NCI-H446 treated with DMSO at 0.1 percent for 48 hours (cell line): ENCODE results near the gene ZHX3.
"Not testable (repeated sequence)": the region's sequence is repeated elsewhere in the genome, so short reads cannot be mapped to it uniquely, and the experiment has no call there.

Experiments
- DNase-seq: peaks from one replicate; lab custom pipeline; 2025; lab: John Stamatoyannopoulos, UW

Gene ZHX3

DNA sequence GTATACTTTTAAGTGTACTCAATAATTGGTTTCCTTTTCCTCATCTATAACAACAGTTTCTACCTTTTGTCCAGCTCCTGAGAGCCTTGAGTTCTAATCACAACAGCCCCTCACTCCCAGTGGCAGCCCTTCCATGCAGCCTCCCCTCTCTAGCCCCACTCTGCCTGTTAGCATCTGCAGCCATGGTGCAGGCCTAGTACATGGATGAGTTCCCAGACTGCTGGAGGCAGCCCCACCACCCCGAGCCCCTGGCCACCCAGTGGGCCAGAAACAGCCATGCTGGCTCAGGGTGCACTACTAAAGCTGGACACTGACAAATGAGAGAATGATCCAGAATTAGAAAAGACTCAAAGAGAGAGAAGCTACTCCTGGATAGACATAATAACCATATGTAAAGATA lies 13.4 kb upstream of the ZHX3 start:
- no peak for DNase-seq

DNA sequence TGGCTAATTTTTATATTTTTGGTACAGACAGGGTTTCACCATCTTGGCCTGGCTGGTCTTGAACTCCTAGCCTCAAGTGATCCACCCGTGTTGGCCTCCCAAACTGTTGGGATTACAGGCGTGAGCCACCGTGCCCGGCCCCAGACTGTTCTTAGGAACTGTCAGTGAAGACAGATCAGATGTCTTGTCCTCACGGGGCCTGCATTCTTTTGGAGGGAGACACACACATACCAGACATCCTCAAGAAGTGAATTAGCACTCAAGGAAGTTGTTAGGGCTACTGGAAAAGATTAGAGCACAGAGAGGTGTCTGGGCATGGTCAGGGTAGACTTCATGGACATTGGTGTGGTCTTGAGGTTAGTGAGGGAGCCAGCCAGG lies 12.8 kb upstream of the ZHX3 start:
- DNase-seq: no peak

DNA sequence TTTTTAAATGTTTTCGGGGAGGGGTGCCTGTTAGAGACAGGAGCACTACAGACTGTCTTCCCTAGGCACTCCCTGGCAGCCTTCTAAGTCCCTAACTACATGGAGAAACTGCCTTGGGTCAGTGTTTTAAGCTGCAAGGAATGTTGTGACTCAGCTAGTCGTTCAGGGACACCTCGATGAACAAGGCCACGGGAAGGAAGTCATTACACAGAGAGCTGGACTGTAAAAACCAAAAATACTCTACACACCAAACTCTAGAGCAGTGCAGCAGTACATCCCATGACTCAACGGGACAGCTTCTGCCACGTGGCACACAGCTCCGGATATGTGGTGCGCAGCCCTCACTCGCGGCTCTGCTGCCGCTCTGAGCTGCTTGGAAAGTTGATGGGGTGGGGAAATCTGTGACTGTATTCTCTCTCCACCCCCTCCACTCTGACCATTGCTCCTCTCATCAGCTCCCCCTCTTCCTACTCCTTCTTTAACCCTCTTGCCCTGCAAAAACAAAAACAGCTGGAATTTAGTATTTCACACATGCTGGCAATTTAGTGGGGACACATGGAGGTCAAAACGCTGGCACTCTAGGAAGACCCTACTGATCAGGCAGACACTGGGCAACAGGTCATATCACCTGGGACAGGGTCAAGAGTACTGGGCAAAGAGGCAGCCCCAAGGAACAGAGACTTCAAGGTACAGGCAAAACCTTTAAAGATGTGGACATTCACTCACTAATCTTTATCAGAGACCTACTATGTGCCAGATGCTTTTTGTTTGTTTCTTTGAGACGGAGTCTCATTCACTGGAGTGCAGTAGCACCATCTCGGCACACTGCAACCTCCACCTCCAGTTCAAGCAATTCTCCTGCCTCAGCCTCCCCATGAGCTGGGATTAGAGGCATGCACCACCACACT lies 12.2 kb upstream of the ZHX3 start:
- no peak for DNase-seq

DNA sequence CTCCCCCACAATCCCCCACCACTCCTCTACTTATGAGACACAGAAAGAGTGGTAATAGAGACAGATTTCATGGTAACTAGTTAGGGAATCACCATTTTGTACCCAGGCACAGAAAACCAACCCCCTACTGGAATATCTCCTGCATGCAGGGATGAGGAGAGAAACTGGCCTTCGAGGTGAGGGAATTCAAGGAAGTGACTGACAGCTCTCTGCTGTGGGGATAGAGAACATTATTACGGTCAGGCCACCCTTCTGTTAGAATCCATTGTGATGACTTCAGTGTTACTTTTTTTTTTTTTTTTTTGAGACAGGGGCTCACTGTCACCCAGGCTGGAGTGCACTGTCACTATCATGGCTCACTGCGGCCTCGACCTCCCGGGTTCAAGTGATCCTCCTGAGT lies 9.6 kb upstream of the ZHX3 start:
- DNase-seq: no peak

DNA sequence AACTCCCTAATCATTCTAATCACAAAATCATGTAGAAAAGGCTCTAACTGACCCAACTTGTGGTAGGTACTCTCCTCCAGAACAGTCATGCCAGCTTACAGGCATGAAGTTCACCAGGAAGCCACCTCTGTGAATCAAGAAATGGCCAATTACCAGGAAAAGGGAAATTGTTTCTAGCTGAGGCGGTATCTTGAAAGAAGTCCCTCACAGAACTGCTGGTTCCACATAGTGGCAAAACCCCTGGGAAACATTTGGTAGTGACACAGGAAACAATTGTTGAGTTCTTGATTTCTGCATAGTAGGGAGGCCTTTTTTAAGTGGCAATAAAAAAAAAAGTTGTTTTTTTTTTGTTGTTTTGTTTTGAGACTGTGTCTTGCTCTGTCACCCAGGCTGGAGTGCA lies 3.4 kb upstream of the ZHX3 start:
- no peak for DNase-seq

DNA sequence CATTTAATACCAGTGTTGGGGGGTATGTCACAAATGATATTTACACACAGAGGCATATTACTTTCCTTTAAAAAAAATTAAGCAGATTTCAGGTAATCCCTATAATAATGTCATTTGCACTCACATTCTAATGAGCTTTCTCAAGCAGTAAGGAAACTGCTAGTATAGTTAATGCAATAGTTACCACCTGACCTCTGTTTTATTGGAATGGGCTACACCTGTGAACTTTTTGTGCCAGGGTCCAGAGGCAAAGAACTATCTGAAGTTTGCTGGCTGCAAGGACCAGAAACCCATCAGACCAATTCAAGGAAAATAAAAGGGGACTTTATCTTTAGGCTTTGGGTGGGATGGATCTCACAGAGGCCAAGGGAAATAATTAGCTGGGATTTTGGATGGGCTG lies 2.9 kb upstream of the ZHX3 start:
- DNase-seq: no peak

DNA sequence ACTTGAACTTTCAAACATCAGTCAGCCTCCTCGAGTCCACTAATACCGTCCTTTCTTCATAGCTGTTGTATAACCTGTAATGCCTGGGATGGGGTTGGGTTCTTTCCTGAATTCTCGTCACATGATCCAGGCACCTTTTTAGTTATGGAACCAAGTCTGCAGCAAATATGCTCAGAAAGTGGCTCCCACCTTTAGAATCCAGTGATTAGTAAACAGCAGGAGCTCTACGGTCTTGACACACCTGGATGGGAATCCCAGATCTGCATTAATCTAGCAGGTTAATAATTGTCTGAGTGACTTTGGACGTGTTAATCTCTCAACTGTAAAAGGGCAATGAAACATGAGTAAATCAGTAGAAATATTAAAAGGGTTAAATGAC lies 729 bp upstream of the ZHX3 start:
- no peak for DNase-seq

DNA sequence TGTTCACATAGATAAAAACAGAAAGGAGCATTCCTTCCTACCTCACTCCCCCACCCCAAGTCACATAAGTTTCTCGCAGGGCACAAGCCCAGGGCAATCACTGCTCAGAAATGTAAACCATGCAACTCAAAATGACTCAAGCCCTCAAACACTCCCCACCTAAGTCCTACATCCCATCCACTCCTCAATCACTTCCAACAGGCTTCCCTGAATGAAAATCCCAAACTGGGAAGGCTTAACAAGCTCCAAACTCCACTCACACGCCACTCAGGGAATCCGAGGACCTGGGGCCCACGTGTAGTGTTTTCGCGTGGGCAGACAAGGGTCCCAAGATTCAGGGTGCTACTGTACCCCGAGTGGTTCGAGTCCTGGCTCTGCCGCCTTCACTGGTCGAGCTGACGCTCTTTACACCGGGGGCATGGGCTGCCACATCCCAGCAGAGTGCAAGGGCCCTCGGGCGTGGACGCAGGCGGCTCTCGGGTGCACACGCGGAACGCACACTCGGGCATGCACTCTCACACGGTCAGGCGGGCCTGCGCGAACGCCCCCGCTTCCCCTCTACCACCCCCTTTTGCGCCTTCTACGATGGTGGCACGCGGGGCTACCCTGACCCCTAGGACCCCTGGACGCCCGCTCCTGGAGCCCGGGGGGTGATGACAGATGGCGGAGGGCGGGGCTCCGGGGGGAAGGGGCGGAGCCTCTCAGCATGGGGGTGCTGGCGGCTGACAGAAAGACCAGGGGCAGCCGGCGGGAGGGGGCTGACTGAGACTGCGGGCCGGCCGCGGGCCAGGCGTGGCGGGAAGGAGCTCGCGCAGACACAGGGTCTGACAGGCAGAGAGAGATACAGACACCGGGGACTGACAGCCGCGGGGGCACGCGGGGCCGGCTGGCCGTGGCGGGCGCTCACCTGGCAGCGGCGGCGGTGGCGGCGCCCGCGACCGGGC lies 657 bp downstream of the ZHX3 start:
- DNase-seq: peak; percentile 28

DNA sequence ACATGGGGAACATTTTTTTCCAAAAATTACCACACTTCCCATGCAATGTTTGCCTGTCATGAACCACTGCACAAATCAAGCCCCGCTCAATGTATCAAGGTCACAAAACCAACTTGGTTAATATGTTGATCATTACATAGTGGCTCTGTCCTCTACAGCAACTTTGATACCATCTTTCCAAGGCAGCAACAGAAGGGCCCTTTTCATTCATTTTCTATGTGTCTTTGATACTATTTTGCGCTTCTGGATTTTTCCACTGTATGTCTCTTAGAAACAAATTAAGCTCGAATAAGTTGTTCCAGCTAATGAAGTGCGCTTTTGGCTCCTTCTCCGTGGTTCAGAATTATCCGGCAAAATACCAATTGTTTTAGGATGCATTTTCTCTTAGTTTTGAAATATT lies 1.5 kb downstream of the ZHX3 start:
- DNase-seq: no peak

DNA sequence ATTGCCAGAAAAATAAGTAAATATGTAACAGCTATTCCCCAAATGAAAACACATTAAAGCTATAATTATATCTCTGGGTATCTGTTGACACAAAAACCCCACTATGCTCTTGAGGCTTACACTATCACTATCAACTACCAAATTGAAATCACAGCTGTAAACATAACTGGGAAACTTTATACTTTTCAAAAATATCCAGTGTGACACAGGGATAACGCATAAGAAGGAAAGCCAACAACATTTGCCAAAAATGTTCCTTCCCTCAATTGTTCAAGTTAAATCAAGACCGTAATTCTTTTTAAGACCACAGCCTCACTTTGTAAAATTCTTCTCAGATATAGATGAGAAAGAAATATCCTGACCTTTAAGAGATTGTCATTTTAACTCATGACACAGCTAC lies 3.1 kb downstream of the ZHX3 start:
- DNase-seq: no peak

DNA sequence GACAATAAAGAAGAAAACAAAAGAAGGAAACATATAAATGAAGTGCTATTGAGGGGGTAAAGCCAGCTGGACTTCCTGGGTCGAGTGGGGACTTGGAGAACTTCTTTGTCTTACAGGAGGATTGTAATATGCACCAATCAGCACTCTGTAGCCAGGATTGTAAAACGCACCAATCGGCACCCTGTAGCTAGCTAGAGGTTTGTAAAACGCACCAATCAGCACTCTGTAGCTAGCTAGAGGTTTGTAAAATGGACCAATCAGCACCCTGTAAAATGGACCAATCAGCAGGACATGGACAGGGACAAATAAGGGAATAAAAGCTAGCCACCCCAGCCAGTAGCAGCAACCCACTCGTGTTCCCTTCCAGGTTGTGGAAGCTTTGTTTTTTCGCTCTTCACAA lies 5.5 kb downstream of the ZHX3 start:
- not testable (repeated sequence) for DNase-seq

DNA sequence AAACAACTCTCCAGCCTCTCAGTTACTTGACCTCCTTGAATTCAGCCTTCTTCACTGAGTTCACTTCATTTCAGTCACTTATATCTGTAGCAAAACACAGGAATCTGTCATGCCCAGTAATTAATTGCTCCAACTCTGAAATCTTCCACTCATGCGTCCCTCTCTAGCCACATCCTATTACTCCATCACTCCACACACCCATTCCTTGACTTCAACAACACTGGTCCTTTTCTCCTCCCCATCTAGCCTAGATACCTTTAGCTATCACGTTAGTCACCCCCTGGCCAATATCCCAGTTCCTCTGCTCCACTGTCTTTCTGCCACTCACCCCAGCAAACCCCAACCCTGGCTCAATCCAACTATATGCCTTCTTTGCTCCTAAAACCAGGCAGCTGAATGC lies 7.7 kb downstream of the ZHX3 start:
- no peak for DNase-seq

DNA sequence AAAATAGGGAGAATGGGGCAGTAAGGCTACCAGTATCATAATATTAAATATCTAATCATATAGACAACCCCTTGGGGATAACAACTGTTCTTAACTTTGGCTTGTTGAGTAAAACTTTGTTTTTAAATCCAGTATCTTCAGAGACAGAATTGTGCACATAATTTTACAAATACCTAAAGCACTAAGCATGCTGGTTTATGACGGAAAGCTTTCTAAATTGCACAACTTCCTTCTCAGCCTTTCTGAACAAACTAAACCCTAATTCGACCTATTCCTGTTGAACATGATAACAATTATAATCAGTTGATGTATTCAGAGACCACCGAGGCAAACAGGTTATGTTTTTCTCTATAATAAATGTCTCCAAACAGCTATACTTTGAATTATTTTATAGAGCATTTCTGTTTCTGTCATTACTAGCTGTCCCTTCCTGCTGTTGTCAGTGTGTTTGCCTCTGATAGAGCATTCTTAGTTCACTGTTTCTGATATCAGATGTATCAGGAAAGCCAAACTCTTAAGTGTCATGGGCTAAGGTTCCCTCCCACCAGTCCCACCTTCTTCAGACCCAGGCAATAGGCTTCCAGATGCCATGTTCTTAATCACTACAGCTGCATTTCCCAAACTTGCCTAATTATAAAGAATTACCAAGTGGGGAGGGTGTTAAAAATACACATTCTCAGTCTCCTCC lies 8.7 kb downstream of the ZHX3 start:
- no peak for DNase-seq

DNA sequence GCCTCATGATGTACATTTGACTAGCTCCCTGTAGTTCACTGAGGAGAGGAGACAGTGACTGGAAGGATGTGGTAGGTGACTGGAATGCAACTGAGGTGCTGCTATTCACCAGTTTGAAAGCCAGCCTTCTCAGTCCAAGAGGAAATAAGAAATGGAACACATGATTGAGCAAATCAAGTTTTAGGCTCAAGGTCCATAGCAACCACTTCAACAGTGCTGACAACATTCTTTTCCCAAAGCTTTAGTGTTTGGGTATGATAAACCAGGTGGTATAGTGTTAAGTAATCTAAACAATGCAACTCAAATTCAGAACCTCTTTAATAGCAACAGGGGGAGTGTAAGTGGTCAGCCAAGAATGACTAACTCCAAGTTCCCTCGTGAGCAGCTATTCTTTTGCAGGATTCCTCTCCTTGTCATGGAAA lies 9.2 kb downstream of the ZHX3 start:
- no peak for DNase-seq

DNA sequence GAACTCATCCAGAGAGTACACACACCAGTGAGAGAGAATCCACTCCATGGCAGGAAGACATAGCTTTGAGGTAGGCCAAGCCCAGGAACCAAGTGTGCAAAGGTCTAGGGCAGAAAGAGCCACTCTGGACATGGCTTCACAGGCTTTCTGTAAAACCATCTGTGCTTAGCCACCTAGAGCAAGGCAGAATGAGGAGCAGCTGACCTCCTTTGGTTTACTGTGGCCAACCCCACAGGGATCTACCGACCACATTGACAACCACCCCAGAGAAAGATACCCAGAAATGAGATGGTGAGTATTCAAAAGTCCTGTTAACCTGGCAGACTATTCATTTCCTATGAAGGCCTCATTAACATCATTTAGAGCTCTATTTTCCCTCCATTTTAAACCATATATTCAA lies 10.5 kb downstream of the ZHX3 start:
- no peak for DNase-seq

DNA sequence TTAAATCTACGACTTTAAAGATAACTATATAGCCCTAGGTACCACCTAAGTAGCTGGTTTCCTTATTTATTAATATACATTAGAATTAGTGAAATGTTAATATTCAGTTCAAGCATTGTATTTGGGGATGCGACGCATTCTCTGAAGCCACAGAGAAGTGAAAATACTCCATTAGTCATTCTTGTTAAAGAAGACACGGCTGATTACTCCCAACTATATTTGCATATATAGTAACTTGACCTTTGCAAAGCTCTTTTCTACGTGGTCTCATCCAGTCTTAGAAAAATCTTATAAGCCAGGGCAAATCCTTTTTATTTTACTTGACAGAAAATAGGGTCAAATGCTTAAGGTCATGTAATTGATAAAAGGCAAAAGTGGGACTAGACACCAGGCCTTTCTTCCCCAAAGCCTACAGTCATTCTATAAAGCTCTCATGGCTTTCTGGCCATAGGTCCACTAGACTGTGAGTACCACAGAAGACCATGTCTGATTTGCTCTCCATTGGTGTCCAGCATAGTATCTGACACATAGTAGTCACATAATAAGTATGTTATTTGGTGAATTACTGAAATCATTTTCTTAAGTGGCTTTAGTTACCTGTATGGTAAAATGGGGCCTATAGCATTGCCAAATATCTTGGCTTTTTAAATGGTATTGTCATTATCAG lies 11.3 kb downstream of the ZHX3 start:
- no peak for DNase-seq

DNA sequence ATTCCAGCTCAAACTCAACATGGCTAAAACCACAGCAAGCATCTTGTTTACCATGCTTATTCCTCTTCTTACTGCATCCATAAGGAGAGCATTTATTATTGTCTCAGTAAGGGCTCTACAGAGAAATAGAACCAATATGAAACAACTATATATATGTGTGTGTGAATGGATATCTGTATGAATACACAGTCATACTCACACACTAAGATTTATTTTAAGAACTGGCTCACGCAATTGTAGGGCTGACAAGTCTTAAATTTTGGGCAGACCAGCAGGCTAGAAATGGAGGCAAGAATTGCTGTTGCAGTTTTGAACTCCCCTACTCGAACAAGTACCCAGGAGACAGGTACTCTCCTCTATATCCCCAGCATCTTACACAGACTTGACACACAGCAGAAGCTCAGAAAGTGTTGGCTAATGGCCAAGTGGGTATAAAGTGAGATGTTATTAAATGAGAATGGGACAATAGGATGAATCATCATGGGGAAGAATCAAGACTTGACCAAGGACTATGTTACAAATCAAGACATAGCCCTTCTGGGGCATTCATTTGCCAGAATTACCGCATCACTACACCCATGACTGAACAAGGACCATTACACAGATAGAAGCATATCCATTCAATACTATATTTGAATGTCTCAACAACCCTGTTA lies 13.0 kb downstream of the ZHX3 start:
- DNase-seq: no peak

DNA sequence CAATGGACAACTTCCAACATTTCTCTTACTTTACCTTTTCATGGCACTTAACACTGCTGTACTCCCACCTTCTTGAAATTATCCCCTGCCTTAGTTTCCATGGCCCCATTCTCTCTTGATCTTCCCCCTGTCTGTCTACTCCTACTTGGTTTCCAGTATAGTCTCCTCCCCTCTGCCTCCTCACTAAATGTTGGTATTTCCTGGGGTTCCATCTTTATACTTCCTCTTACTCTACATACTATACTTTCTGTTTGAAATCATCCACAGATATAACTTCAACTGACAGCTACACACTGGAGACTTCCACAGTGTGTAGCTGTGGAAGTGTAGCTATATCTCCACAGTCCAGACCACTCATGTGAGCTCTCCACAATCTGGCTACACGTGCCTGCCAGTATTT lies 13.5 kb downstream of the ZHX3 start:
- DNase-seq: no peak

DNA sequence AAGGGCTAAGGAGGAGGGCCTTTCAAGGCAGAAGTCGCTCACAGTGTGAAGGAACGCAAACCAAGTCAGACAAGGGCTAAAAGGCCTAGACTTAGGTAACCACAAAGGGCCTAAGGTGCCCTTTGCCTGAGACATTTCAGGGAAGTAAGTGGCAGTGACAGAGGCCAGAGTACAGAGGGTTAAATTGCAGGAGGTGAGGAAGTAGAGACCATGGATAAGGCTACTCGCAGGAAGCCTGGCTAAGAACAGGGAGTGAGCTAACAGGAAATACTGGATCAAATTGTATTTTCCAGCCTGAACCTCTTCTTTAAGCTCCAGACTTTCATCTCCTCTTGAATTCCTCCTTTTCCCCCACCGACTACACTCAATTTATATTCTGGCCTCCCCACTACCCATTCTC lies 16.6 kb downstream of the ZHX3 start:
- DNase-seq: no peak

DNA sequence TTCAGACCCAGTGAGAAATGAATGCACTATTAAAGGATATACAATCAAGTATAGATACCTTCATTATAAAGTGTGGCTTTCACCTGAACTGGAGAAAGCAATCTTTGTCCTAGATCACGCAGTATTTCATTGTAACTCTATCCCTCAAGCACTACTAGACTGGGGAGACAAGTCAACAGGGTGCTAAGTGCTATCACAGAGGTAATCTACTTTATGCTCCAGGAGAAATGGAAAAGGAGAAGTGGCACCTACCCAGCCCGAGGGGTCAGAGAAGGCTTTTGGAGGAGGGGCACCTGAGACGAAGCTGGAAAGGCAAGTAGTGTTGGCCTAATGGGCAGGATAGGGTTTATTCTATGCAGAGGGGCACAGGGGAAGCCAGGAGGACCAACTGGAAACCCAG lies 17.1 kb downstream of the ZHX3 start:
- no peak for DNase-seq

DNA sequence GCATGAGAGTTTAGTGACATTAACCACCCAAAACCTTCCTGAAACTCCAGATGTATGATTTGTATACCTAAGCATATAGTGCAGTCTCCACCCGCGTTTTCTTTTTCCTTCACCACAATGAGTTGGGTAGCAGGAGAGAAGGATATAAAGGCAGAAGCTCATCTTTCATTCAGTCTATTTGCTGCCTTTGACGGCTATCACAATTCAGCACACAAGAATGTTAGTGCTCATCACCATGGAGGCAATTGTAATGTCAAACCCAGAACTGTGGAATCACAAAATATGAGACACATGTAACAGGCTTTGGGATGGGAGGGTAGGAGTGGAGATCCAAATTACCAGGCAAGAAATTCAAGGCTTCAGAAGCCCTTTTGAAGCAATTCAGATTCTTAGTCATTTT lies 17.6 kb downstream of the ZHX3 start:
- DNase-seq: no peak
